Natural killer cell treated with Interleukin-12 subunit alpha and Interleukin-12 subunit beta and Interleukin-15 and Interleukin-18, amount 100 ng/mL, for 72 hours (primary cell): ENCODE results near the gene ZNRF3. TPM values are rescaled to one million over a fixed set of nuclear protein-coding genes. Genes with fewer than 3 reads are reported as not detected.
A peak's percentile ranks its signal among the peaks of the same experiment; 100 is the strongest.
"Not testable (repeated sequence)": the region's sequence is repeated elsewhere in the genome, so short reads cannot be mapped to it uniquely, and the experiment has no call there.

Experiments used
- ATAC-seq, 2 donors: fragments of 150-1000 bp; cut with Tn5 transposase in 1 of 2; sonication (Bioruptor Pico), chemical (Tn5 transposase) in 1 of 2; 2 replicates each; pipeline ENCODE4 v1.10.0; 2021
- DNase-seq: peaks from one replicate; pipeline ENCODE4 v3.0.0; 2022; ENCODE audit warnings: low spot score
- H3K27ac Mint-ChIP-seq, 2 donors: 1 replicate in 1 of 2; 2 replicates in 1 of 2; pipeline ENCODE4 v1.8.0; 2022; ENCODE audit warnings: mixed read lengths in 2 of 2, mild to moderate bottlenecking in 1 of 2, moderate library complexity in 1 of 2
- H3K27me3 Mint-ChIP-seq, 2 donors: 1 replicate in 1 of 2; 2 replicates in 1 of 2; pipeline ENCODE4 v1.8.0; 2022; ENCODE audit warnings: mixed read lengths in 2 of 2
- H3K36me3 Mint-ChIP-seq: one replicate; pipeline ENCODE4 v1.8.0; 2022; ENCODE audit warnings: mixed read lengths
- H3K4me1 Mint-ChIP-seq, 2 donors: 1 replicate in 1 of 2; 2 replicates in 1 of 2; pipeline ENCODE4 v1.8.0; 2022; ENCODE audit warnings: low read depth in 2 of 2, mixed read lengths in 2 of 2, mild to moderate bottlenecking in 1 of 2
- H3K4me3 Mint-ChIP-seq: one replicate; pipeline ENCODE4 v1.8.0; 2022; ENCODE audit warnings: mixed read lengths
- H3K9me3 Mint-ChIP-seq: 2 replicates; pipeline ENCODE4 v1.8.0; 2022; ENCODE audit warnings: mixed read lengths
- total RNA-seq, 2 donors: library from RNA; stranded (reverse); gene quantifications; one replicate each; pipeline ENCODE4 v1.2.3, GENCODE V29; 2022

ZNRF3 gene
- total RNA-seq, 2 donors from 2014 or later = 0.61 to 0.64 TPM

- Mint-ChIP-seq H3K9me3 (no peaks in the 10 kb centered on the region), H3K27ac (no peak overlapping the region), H3K27me3 (peaks cover 59 to 86% of the 10 kb centered on the region in 2 donors), H3K4me1 (peaks cover 0 to 2% of the 10 kb centered on the region in 2 donors), H3K36me3 (no peaks in the 10 kb centered on the region), H3K4me3 (no peak overlapping the region)
- no peak for ATAC-seq
- DNase-seq = no peak
Observed at GRCh38 chr22:28935713-28936112, 52.3 kb downstream of the ZNRF3 start.

- peaks cover 0 to 2% of the 10 kb centered on the region in 2 donors for H3K4me1 Mint-ChIP-seq
- H3K36me3 Mint-ChIP-seq = no peaks in the 10 kb centered on the region
- no peaks in the 10 kb centered on the region for H3K9me3 Mint-ChIP-seq
- peaks cover 60 to 86% of the 10 kb centered on the region in 2 donors for H3K27me3 Mint-ChIP-seq
- no peak for ATAC-seq
- no peak for DNase-seq
- no peak overlapping the region for H3K4me3 Mint-ChIP-seq
- H3K27ac Mint-ChIP-seq = peak overlapping the region in 1 of 2 donors; percentile 50
Observed at GRCh38 chr22:28936200-28936599, 52.8 kb downstream of the ZNRF3 start.

- DNase-seq (no peak), ATAC-seq (no peak)
- no peaks in the 10 kb centered on the region for H3K36me3 Mint-ChIP-seq
- no peak overlapping the region for H3K27ac Mint-ChIP-seq
- no peak overlapping the region for H3K4me3 Mint-ChIP-seq
- H3K9me3 Mint-ChIP-seq = no peaks in the 10 kb centered on the region
- peaks cover 53 to 81% of the 10 kb centered on the region in 2 donors for H3K27me3 Mint-ChIP-seq
- peaks cover 0 to 2% of the 10 kb centered on the region in 2 donors for H3K4me1 Mint-ChIP-seq
Observed at GRCh38 chr22:28937206-28938025, 54.0 kb downstream of the ZNRF3 start.

- Mint-ChIP-seq H3K36me3 (no peaks in the 10 kb centered on the region), H3K27ac (no peak overlapping the region), H3K4me1 (peaks cover 0 to 2% of the 10 kb centered on the region in 2 donors), H3K4me3 (no peak overlapping the region), H3K27me3 (peaks cover 53 to 82% of the 10 kb centered on the region in 2 donors), H3K9me3 (no peaks in the 10 kb centered on the region)
- ATAC-seq (no peak), DNase-seq (no peak)
Observed at GRCh38 chr22:28938286-28938833, 55.0 kb downstream of the ZNRF3 start.

GRCh38 chr22:28939394-28939793 is 56.0 kb downstream of the ZNRF3 start:
- Mint-ChIP-seq H3K27ac (no peak overlapping the region), H3K27me3 (peaks cover 50 to 76% of the 10 kb centered on the region in 2 donors), H3K36me3 (no peaks in the 10 kb centered on the region), H3K4me3 (no peak overlapping the region), H3K9me3 (no peaks in the 10 kb centered on the region), H3K4me1 (peaks cover 0 to 2% of the 10 kb centered on the region in 2 donors)
- no peak for ATAC-seq
- no peak for DNase-seq

GRCh38 chr22:28939932-28940331 is 56.6 kb downstream of the ZNRF3 start:
- no peak overlapping the region for H3K27ac Mint-ChIP-seq
- H3K4me1 Mint-ChIP-seq = peaks cover 0 to 2% of the 10 kb centered on the region in 2 donors
- H3K27me3 Mint-ChIP-seq = peaks cover 48 to 75% of the 10 kb centered on the region in 2 donors
- H3K36me3 Mint-ChIP-seq = no peaks in the 10 kb centered on the region
- DNase-seq = no peak
- H3K4me3 Mint-ChIP-seq = no peak overlapping the region
- no peaks in the 10 kb centered on the region for H3K9me3 Mint-ChIP-seq
- no peak for ATAC-seq

GRCh38 chr22:28940441-28940840 is 57.1 kb downstream of the ZNRF3 start:
- Mint-ChIP-seq H3K4me3 (no peak overlapping the region), H3K27ac (no peak overlapping the region), H3K27me3 (peaks cover 43 to 70% of the 10 kb centered on the region in 2 donors), H3K4me1 (peaks cover 0 to under 1% of the 10 kb centered on the region in 2 donors), H3K36me3 (no peaks in the 10 kb centered on the region), H3K9me3 (no peaks in the 10 kb centered on the region)
- ATAC-seq (no peak), DNase-seq (no peak)

GRCh38 chr22:28942333-28942732 is 59.0 kb downstream of the ZNRF3 start:
- no peak for ATAC-seq
- Mint-ChIP-seq H3K9me3 (peaks cover 2% of the 10 kb centered on the region), H3K36me3 (peaks cover 13% of the 10 kb centered on the region), H3K27me3 (peaks cover 42 to 73% of the 10 kb centered on the region in 2 donors), H3K4me1 (peaks cover 0 to 3% of the 10 kb centered on the region in 2 donors), H3K4me3 (no peak overlapping the region), H3K27ac (no peak overlapping the region)
- DNase-seq = no peak

GRCh38 chr22:28942801-28943500 is 59.6 kb downstream of the ZNRF3 start:
- H3K36me3 Mint-ChIP-seq = peaks cover 13% of the 10 kb centered on the region
- peaks cover 39 to 73% of the 10 kb centered on the region in 2 donors for H3K27me3 Mint-ChIP-seq
- H3K4me1 Mint-ChIP-seq = peaks cover 0 to 3% of the 10 kb centered on the region in 2 donors
- no peak overlapping the region for H3K4me3 Mint-ChIP-seq
- no peak overlapping the region for H3K27ac Mint-ChIP-seq
- ATAC-seq (no peak), DNase-seq (no peak)
- H3K9me3 Mint-ChIP-seq = peaks cover 5% of the 10 kb centered on the region

GRCh38 chr22:28943501-28943879 is 60.1 kb downstream of the ZNRF3 start:
- Mint-ChIP-seq H3K4me1 (peaks cover 0 to 3% of the 10 kb centered on the region in 2 donors), H3K9me3 (peaks cover 5% of the 10 kb centered on the region), H3K27me3 (peaks cover 36 to 68% of the 10 kb centered on the region in 2 donors), H3K4me3 (no peak overlapping the region), H3K36me3 (peaks cover 13% of the 10 kb centered on the region), H3K27ac (no peak overlapping the region)
- DNase-seq (no peak), ATAC-seq (no peak)

GRCh38 chr22:28947125-28947524 is 63.8 kb downstream of the ZNRF3 start:
- no peak for DNase-seq
- Mint-ChIP-seq H3K4me3 (no peak overlapping the region), H3K9me3 (peaks cover 5% of the 10 kb centered on the region)

GRCh38 chr22:28948424-28948823 is 65.1 kb downstream of the ZNRF3 start:
- H3K36me3 Mint-ChIP-seq = peaks cover 13% of the 10 kb centered on the region
- no peak for ATAC-seq
- no peak overlapping the region for H3K27ac Mint-ChIP-seq
- no peak overlapping the region for H3K4me3 Mint-ChIP-seq
- peaks cover 48 to 68% of the 10 kb centered on the region in 2 donors for H3K27me3 Mint-ChIP-seq
- H3K9me3 Mint-ChIP-seq = peaks cover 5% of the 10 kb centered on the region
- peaks cover 0 to 9% of the 10 kb centered on the region in 2 donors for H3K4me1 Mint-ChIP-seq
- DNase-seq = no peak

More at GRCh38 chr22:28947125-28947524, 63.8 kb downstream of the ZNRF3 start:
- H3K36me3 Mint-ChIP-seq = peaks cover 13% of the 10 kb centered on the region
- H3K27me3 Mint-ChIP-seq = peaks cover 44 to 67% of the 10 kb centered on the region in 2 donors
- no peak for ATAC-seq
- no peak overlapping the region for H3K27ac Mint-ChIP-seq
- H3K4me1 Mint-ChIP-seq = peaks cover 0 to 9% of the 10 kb centered on the region in 2 donors

GRCh38 chr22:28948860-28949551 is 65.6 kb downstream of the ZNRF3 start:
- H3K27me3 Mint-ChIP-seq = peaks cover 50 to 70% of the 10 kb centered on the region in 2 donors
- not testable (repeated sequence) for DNase-seq, H3K4me3 Mint-ChIP-seq, H3K27ac Mint-ChIP-seq, H3K9me3 Mint-ChIP-seq, ATAC-seq
- peaks cover 13% of the 10 kb centered on the region for H3K36me3 Mint-ChIP-seq
- H3K4me1 Mint-ChIP-seq = peaks cover 1 to 11% of the 10 kb centered on the region in 2 donors
